ENCODE results near the gene TSFM. TPM values are rescaled to one million over a fixed set of nuclear protein-coding genes. Genes with fewer than 3 reads are reported as not detected.
"Not testable (repeated sequence)": the region's sequence is repeated elsewhere in the genome, so short reads cannot be mapped to it uniquely, and the experiment has no call there.

TSFM gene
- total RNA-seq, 2 donors from 2014 or later: 35.9 to 50.2 TPM

DNA sequence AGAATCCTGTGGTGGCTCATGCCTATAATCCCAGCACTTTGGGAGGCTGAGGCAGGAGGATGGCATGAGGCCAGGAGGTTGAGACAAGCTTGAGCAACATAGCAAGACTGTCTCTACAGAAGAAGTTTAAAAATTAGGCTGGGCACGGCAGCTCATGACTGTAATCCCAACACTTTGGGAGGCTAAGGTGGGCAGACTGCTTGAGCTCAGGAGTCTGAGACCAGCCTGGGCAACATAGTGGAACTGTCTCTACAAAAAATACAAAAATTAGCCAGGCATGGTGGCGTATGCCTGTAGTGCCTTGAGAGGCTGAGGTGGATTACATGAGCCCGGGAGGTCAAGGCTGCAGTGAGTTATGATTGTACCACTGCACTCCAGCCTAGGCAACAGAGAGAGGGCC, 14.7 kb upstream of the TSFM start:
- Mint-ChIP-seq H3K36me3 (peaks cover 11 to 45% of the 10 kb centered on the region in 2 donors), H3K9me3 (no peaks in the 10 kb centered on the region), H3K27ac (no peak overlapping the region)
- DNase-seq (ENCODE audit: low spot score in 2 of 2): no peak
- no peak for ATAC-seq

DNA sequence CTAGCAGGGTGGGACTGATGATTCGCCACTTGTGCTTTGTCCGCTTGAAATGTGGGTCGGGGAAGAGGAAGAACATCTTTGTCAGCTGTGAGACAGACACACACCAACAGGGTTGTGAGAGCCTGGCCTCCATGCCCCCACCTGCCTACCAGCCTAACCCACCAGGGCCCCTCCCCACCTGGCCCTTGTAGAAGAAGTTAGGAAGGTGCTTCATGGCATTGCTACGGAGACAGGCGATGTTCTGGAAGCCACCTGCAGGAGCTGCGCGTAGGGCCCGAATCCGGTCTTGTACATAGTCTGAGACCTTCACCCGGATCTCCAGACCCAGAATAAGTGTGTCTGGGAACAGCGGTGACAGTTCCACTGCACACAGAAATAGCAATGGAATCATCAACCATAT, 13.0 kb upstream of the TSFM start:
- Mint-ChIP-seq H3K9me3 (no peaks in the 10 kb centered on the region), H3K36me3 (peaks cover 0 to 30% of the 10 kb centered on the region in 2 donors), H3K27ac (peak overlapping the region in 1 of 2 donors; percentile 94)
- DNase-seq (ENCODE audit: low spot score in 2 of 2) (no peak), ATAC-seq (no peak)

DNA sequence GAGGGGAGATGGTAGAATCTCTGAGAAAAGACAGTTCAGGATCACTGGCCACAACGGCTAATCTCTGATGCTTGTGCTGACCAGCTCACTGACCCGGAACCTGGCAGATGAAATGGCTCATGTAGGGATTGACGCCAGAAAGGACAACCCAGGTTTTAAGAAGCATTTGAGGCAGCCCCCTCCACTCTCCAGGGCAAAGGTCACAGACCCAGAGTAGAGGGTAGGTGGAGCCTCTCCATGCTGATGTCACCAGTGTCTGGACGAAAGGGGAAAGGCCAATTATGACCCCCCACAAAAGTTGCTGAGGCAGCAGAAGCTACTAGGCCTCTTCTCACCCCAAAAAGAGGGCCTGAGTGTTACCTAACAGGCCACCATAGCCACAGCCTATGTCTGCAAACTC, 11.9 kb upstream of the TSFM start:
- DNase-seq (ENCODE audit: low spot score in 2 of 2) (no peak), ATAC-seq (no peak)
- Mint-ChIP-seq H3K9me3 (no peaks in the 10 kb centered on the region), H3K27ac (peak overlapping the region in 1 of 2 donors; percentile 94), H3K36me3 (peaks cover 0 to 24% of the 10 kb centered on the region in 2 donors)

DNA sequence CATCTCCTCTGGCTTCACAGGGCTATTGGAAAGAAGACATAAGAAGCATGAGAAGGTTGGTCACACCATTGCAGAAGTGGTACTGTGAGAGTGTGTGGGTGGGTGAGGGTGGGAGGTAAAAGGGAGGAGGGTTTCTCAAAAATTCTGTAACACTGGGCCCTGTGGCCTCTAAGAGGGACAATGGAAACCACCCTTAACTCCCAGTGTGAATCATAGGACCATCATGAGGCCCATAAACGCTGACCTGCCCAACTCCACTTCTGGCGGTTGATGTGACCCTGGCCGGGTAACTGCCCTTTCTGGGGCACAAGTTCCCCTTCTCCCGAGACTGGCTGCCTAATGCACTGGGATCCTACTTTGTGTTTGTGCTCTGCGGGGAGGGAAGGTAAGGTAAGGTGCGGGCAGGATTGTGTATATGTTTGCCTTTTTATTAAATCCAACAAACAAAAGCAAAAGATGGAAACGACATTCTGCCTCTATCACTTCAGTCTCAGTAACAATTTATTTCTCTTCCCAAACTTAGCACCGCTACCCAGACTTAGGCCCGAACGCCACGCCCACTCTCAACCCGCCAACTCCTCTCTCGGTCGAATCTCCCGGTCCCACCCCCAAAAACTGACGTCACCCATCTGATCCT, 11.2 kb upstream of the TSFM start:
- peaks cover 0 to 29% of the 10 kb centered on the region in 2 donors for H3K36me3 Mint-ChIP-seq

DNA sequence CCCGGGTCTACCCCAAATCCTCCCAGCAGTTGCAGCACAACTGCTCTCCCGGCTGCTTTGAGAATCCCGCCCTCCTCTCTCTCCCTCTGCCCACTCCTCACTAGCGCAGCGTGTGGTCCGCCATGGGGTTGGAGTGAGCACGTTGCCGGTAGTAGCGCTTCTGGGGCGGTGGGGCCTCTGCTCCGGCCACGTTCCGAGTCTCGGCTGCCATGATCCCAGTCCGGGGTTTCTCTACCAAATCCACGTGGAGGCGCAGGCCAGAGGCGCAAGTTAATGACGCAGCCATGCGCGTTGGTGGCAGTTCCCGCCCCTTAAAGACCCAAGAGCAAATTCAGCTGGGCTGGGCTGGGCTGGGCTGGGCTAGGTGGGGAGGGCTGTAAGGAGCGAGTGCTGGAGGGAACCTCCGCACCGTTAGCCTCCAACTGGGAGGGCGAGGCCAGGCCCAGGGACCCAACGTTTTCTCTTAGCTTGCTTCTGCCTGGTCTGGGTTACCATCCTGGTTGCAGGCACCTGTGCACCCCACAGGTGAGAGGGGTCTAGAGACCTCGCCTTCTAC, 10.6 kb upstream of the TSFM start, which contains the start of gene METTL1:
Gene METTL1 (minus strand): TSS at position 233 of the 556 bp plus-strand sequence. CDS start 22 bp downstream, at position 211.
- H3K9me3 Mint-ChIP-seq: no peaks in the 10 kb centered on the region
- H3K27ac Mint-ChIP-seq: peak within 1 kb of the TSS; percentile 89 to 94
- DNase-seq (ENCODE audit: low spot score in 2 of 2) (peak; percentile 86 to 91), ATAC-seq (peak; percentile 83 to 93)
- peaks cover 0 to 29% of the 10 kb centered on the region in 2 donors for H3K36me3 Mint-ChIP-seq

More for the DNA sequence above, 11.2 kb upstream of the TSFM start:
- peak in 1 of 2 donors; percentile 86 for DNase-seq (ENCODE audit: low spot score in 2 of 2)
- ATAC-seq: peak; percentile 71 to 84
- peak overlapping the region; percentile 89 to 94 for H3K27ac Mint-ChIP-seq
- no peaks in the 10 kb centered on the region for H3K9me3 Mint-ChIP-seq

DNA sequence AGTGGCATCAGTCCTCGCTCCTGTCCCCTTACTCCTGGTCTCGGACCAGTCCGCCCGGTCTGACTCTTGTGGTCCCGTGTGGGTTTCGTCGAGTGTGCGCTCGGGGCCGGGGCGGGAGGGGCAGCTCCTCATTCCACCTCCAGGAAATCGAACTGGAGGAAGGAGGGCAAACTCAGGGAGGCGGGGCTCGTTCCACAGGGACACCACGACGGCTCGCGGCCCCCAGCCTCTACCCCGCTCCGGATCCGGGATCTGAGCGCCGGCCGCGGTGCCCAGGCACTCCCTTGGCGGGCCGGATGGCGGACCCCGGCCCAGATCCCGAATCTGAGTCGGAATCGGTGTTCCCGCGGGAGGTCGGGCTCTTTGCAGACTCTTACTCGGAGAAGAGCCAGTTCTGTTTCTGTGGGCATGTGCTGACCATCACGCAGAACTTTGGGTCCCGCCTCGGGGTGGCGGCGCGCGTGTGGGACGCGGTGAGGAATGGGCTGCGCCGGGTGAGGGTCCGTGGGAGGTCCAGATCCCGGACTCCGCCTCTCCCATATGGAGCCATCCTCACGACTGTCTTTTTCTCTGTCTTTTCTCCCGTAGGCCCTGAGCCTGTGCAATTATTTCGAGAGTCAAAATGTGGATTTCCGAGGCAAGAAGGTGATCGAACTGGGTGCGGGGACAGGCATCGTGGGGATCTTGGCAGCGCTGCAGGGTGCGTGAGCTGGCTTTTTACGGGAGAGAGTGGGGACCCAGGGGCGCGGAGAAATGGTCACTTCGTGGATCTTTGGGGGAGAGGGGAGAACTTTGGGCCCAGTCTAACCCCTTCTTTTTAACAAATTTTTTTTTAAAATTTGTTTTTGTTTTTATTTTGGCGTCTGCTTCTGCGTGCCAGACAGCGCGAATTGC, 9.9 kb upstream of the TSFM start, which contains the start of gene EEF1AKMT3:
Gene EEF1AKMT3 (plus strand): TSS at position 186 of the 894 bp plus-strand sequence. CDS start 111 bp downstream, at position 297.
- DNase-seq (ENCODE audit: low spot score in 2 of 2) (peak in 1 of 2 donors; percentile 24), ATAC-seq (peak; percentile 19 to 41)
- peaks cover 0 to 29% of the 10 kb centered on the region in 2 donors for H3K36me3 Mint-ChIP-seq
- peak within 1 kb of the TSS; percentile 89 to 94 for H3K27ac Mint-ChIP-seq
- H3K9me3 Mint-ChIP-seq: no peaks in the 10 kb centered on the region

DNA sequence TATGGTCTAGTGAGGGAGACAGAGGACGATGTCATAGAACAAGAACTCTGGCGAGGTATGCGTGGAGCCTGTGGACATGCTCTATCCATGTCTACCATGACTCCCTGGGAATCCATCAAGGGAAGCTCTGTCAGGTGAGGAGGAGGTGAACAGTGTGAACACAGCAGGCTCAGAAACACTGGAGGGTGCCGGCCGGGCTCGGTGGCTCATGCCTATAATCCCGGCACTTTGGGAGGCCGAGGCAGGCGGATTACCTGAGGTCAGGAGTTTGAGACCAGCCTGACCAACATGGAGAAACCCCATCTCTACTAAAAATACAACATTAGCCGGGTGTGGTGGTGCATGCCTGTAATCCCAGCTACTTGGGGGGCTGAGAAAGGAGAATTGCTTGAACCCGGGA, 8.0 kb upstream of the TSFM start:
- not testable (repeated sequence) for H3K27ac Mint-ChIP-seq, ATAC-seq, H3K9me3 Mint-ChIP-seq
- peak in 1 of 2 donors; percentile 49 for DNase-seq (ENCODE audit: low spot score in 2 of 2)
- H3K36me3 Mint-ChIP-seq: peaks cover 0 to 28% of the 10 kb centered on the region in 2 donors

DNA sequence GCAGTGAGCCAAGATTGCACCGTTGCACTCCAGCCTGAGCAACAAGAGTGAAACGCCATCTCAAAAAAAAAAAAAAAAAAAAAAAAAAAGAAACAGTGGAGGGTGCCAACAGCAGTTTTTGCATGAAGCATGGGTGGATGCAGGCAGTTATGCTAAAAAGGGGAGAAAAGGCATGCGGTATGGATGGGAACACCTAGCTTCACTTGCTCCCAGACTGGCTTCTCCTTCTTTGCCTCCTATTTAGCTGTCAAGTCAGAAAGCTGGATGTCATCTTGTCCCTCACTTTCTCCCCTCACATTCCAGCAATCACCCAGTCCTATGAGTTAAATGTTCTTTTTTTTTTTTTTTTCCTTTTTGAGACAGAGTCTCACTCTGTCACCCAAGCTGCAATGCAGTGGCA, 7.5 kb upstream of the TSFM start:
- no peak for ATAC-seq
- Mint-ChIP-seq H3K27ac (no peak overlapping the region), H3K9me3 (no peaks in the 10 kb centered on the region), H3K36me3 (peaks cover 0 to 24% of the 10 kb centered on the region in 2 donors)
- no peak for DNase-seq (ENCODE audit: low spot score in 2 of 2)

DNA sequence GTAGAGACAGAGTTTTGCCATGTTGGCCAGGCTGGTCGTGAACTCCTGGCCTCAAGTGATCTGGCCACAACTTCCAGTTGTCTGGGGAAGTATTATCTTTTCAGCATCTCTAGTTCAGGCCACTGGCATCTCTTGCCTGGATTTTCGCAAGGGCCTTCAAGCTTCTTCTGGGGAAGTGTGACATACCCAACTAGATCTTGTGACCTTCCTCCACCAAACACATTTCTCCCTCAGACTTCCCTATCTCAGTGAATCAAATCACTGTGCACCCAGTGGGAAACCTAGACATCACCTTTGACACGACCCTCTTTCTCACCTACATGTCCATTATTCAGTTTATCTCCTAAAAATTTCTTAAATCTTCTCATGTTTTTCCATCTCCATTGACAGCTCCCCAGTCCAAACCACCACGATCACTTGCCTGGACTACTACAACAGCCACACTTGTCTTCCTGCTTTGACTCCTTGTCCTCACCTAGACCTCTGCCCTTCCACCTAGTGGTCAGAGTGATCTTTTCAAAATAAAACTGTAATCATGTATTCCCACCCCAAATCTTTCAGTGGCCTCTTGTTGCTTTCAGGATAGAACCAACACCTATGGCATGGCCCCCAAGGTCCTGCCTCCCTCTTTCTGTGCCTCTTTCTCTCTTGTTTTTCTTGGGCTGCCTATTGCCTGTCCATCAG, 6.9 kb upstream of the TSFM start:
- Mint-ChIP-seq H3K27ac (no peak overlapping the region), H3K9me3 (no peaks in the 10 kb centered on the region), H3K36me3 (peaks cover 0 to 17% of the 10 kb centered on the region in 2 donors)
- no peak for ATAC-seq
- DNase-seq (ENCODE audit: low spot score in 2 of 2): no peak

DNA sequence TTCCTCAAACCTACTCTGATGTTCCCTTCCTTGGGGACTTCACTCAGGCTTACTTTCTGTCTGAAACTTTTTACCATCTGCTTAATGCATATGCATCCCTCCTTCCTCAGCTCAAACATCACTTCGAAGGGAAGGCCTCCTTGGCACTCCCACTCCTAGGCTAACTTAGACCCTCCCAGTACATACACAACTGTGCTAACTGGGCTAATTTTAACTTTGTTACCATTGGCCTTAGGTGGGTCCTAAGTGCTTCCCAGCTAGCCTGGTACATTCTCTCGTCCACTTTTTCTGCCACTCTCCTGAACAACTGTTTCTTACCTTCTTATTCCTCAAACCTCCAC, 6.4 kb upstream of the TSFM start:
- no peak for DNase-seq (ENCODE audit: low spot score in 2 of 2)
- no peak for ATAC-seq
- H3K27ac Mint-ChIP-seq: no peak overlapping the region

DNA sequence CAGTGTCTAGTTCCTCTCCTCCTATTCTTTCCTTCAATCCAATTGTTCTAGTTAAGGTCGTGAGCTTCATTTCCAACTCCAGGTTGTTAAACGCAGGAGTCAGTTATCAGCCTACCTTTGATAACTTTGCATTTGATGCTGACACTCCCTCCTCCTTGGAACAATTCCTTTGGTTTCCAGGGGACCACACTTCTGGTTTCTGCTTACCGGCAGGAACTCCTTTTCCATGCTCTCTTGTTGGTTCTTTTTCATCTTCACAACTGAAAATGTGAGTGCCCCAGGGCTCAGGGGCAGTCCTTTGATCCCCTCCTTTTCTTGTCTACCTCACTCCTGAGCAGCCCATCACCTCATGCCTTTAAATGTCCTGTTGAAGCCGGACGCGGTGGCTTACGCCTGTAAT, 5.2 kb upstream of the TSFM start:
- no peak for ATAC-seq
- no peak overlapping the region for H3K27ac Mint-ChIP-seq
- peaks cover 0 to 11% of the 10 kb centered on the region in 2 donors for H3K36me3 Mint-ChIP-seq
- H3K9me3 Mint-ChIP-seq: no peaks in the 10 kb centered on the region
- DNase-seq (ENCODE audit: low spot score in 2 of 2): no peak

More for the DNA sequence above, 6.4 kb upstream of the TSFM start:
- H3K9me3 Mint-ChIP-seq: no peaks in the 10 kb centered on the region
- peaks cover 0 to 15% of the 10 kb centered on the region in 2 donors for H3K36me3 Mint-ChIP-seq

DNA sequence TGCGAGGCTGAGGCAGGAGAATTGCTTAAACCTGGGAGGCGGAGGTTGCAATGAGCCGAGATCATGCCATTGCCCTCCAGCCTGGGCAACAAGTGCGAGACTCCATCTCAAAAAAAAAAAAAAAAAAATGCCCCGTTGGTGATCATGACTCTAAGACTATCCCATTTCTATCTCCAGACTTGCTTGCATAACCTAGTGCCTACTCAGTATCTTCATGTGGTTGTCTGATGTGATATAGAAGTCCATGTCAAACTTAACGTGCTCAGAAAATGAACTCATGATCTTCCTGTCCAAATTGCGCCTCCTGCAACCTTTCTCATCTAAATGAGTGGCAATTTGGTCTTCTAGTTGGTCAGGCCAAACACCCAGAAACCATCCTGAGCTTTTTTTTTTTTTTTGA, 4.7 kb upstream of the TSFM start:
- Mint-ChIP-seq H3K36me3 (peaks cover 4 to 12% of the 10 kb centered on the region in 2 donors), H3K9me3 (no peaks in the 10 kb centered on the region), H3K27ac (no peak overlapping the region)
- DNase-seq (ENCODE audit: low spot score in 2 of 2) (no peak), ATAC-seq (no peak)

DNA sequence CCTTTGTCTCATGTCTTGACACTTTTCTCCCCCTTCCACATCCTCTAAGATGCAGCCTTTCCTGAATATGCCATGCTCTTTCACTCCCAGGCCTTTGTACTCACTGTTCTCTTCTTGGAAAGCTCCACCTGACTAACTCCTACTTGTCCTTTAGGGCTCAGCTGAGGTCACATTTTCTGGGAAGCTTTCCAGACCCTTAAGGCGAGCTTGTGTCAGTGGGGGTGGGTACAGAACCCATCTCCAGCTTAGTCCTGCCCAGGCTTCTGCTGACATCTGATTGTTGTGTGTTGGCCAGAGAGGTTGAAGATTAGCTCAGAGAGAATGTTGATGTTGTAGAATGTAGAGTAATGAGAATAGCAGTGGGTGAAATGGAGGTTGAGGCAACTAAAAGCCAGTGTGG, 2.9 kb upstream of the TSFM start:
- Mint-ChIP-seq H3K27ac (no peak overlapping the region), H3K36me3 (peaks cover 8 to 15% of the 10 kb centered on the region in 2 donors), H3K9me3 (no peaks in the 10 kb centered on the region)
- no peak for DNase-seq (ENCODE audit: low spot score in 2 of 2)
- ATAC-seq: no peak

DNA sequence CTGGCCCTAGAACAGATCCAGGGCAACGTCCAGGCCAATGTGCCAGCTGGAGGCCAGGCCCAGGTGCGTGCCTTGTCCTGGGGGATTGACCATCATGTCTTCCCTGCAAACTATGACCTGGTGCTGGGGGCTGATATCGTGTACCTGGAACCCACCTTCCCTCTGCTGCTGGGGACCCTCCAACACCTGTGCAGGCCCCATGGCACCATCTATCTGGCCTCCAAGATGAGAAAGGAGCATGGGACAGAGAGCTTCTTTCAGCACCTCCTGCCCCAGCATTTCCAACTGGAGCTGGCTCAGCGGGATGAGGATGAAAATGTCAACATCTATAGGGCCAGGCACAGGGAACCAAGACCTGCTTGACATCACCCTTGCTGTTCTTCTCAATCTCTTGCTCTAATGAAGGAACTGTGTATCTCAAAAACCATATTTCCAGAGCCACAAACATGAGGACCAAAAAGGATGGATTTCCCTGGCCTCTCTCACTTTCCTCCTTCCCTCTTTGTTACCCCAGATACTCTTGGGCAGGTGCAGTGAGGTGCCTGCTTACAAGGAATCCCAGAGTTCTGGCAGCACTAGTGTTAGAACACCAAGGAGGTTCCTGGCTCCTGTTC, 2.2 kb upstream of the TSFM start:
- DNase-seq (ENCODE audit: low spot score in 2 of 2) (no peak), ATAC-seq (no peak)
- Mint-ChIP-seq H3K9me3 (no peaks in the 10 kb centered on the region), H3K27ac (no peak overlapping the region), H3K36me3 (peaks cover 8 to 15% of the 10 kb centered on the region in 2 donors)

DNA sequence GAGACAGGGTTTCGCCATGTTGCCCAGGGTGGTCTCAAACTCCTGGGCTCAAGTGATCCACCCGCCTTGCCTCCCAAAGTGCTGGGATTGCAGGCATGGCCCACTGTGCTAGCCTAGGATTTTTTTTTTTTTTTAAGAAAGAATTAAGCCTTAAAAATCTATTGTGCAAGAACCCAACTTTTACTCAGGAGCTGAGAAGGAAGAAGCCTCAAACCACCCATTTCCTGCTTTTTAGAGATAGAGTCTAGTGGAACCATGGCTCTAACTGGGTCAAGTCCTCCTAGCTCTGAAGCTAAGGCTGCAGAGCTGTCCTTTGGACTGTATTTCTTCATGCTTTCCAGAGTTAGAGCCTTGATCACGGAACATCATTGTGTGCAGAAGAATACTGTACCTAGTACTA, 1.3 kb upstream of the TSFM start:
- H3K9me3 Mint-ChIP-seq: no peaks in the 10 kb centered on the region
- H3K36me3 Mint-ChIP-seq: peaks cover 8 to 13% of the 10 kb centered on the region in 2 donors
- ATAC-seq: no peak
- H3K27ac Mint-ChIP-seq: no peak overlapping the region
- no peak for DNase-seq (ENCODE audit: low spot score in 2 of 2)

DNA sequence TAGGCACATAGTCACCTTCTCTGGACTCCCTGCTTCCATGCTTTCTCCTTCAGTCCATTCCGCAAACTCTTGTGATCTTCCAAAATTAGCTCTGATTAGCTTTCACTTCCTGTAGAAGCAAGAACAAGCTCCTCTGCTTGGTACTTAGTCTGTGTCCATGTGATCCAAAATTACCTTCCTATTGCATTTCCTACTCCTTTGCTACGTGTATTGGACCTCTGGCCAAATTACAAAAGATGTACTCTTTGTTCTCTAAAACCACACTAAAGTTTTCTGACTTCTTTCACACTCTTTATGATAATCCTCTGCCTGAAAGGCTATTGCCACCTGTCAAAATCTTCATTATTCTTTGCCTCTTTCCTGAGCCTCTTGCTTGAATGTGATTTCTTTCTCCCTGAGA, 786 bp upstream of the TSFM start:
- Mint-ChIP-seq H3K9me3 (no peaks in the 10 kb centered on the region), H3K27ac (peak overlapping the region in 1 of 2 donors; percentile 93), H3K36me3 (peaks cover 8 to 13% of the 10 kb centered on the region in 2 donors)
- ATAC-seq (no peak), DNase-seq (ENCODE audit: low spot score in 2 of 2) (no peak)
